Spleen (tissue), 11 donors: ENCODE results near the gene IGFBP6. TPM values are rescaled to one million over a fixed set of nuclear protein-coding genes. Genes with fewer than 3 reads are reported as not detected.

Experiments used
- DNase-seq: peaks from one replicate; pipeline ENCODE4 v3.0.0-alpha.2; 2020
- H3K27ac ChIP-seq, 8 donors: fragments of 200-600 bp; sonication (generic) in 7 of 8; 1 replicate in 4 of 8; 2 replicates in 4 of 8; pipeline versions ENCODE4 v1.5.0 to v1.8.0; 2016 to 2021; ENCODE audit warnings: inconsistent platforms in 4 of 8, mild to moderate bottlenecking in 4 of 8, moderate library complexity in 1 of 8
- H3K27me3 ChIP-seq, 7 donors: fragments of 200-600 bp; sonication (generic) in 6 of 7; replicated peaks in 1 of 7; 1 replicate in 4 of 7; 2 replicates in 3 of 7; pipeline versions ENCODE4 v1.5.0 to v1.8.0; 2016 to 2021; ENCODE audit warnings: inconsistent platforms in 3 of 7, mild to moderate bottlenecking in 1 of 7
- H3K36me3 ChIP-seq, 6 donors: fragments of 200-600 bp; sonication (generic) in 5 of 6; 1 replicate in 4 of 6; 2 replicates in 2 of 6; pipeline versions ENCODE4 v1.5.0 to v1.8.0; 2016 to 2021; ENCODE audit warnings: inconsistent platforms in 2 of 6
- H3K4me1 ChIP-seq, 6 donors: fragments of 200-600 bp; sonication (generic) in 5 of 6; 1 replicate in 3 of 6; 2 replicates in 3 of 6; pipeline versions ENCODE4 v1.5.0 to v1.8.0; 2016 to 2021; ENCODE audit warnings: inconsistent platforms in 3 of 6
- H3K4me3 ChIP-seq, 8 donors: fragments of 200-600 bp; sonication (generic) in 7 of 8; 1 replicate in 4 of 8; 2 replicates in 4 of 8; pipeline versions ENCODE4 v1.5.0 to v1.8.0; 2016 to 2021; ENCODE audit warnings: inconsistent platforms in 4 of 8, mild to moderate bottlenecking in 4 of 8, moderate library complexity in 2 of 8
- H3K9me3 ChIP-seq, 8 donors: fragments of 200-600 bp; sonication (generic) in 7 of 8; 1 replicate in 4 of 8; 2 replicates in 4 of 8; pipeline versions ENCODE4 v1.5.0 to v1.8.0; 2016 to 2021; ENCODE audit warnings: inconsistent platforms in 4 of 8
- POLR2A ChIP-seq, 3 donors: fragments of 450-650 bp; IDR thresholded peaks; one replicate each; pipeline ENCODE4 v1.5.1; 2017; ENCODE audit warnings: antibody characterized with exemption in 3 of 3, mild to moderate bottlenecking in 1 of 3
- POLR2AphosphoS5 ChIP-seq, 3 donors: sonication (generic); formaldehyde crosslinking; IDR thresholded peaks; one replicate each; pipeline ENCODE4 v1.5.1; 2017; ENCODE audit warnings: antibody characterized with exemption in 3 of 3
- WGBS, 5 donors: extraction: QIAGEN DNeasy Blood & Tissue Kit in 3 of 5; methylation state at CpG; one replicate each; pipeline versions ENCODE4 v1.1.5 to v1.1.7; 2013 to 2018; 5-methylcytosine and 5-hydroxymethylcytosine counted together
- intact Hi-C: fragments of 100-400 bp; cut with DNase I; formaldehyde crosslinking; loops from one replicate; pipeline ENCODE4 v1.15.0; 2023; ENCODE audit warnings: low total_unique reads
- polyA plus RNA-seq, 3 donors: library from polyadenylated mRNA; stranded (reverse); fragments of 200-250 nt; gene quantifications; one replicate each; pipeline ENCODE4 v1.2.1, GENCODE V29; 2013
- total RNA-seq, 7 donors: library from RNA; depleted of rRNA in 3 of 7; stranded (reverse); fragments of >200 nt in 3 of 7; fragmentation: NEBNext Ultra II Directional in 4 of 7; extraction: Animal tissue kit (Norgen Biotek cat#: 25700) in 4 of 7; gene quantifications; one replicate each; pipeline versions ENCODE4 v1.1.0 to v1.2.1, GENCODE V29; 2016 to 2021
- TF ChIP-seq, protein P1 (sequence below), 11 experiments: fragments of 200-600 bp in 7 of 11; fragments of 450-650 bp in 4 of 11; sonication (generic) in 4 of 11; IDR thresholded peaks in 8 of 11; conservative IDR thresholded peaks in 3 of 11; 1 replicate in 7 of 11; 2 replicates in 4 of 11; pipeline versions ENCODE4 v1.4.0 to v1.8.0; 2016 to 2021; ENCODE audit warnings: antibody characterized with exemption in 11 of 11, inconsistent platforms in 4 of 11, mild to moderate bottlenecking in 1 of 11
- donor health status: healthy with polysubstance abuse.
- donor health status: DM: no; HTN: no; CAD: no; lungs with moderate emphysema.
- donor health status: DM: no; HTN: no; CAD: no.
- donor health status: Bipolar disorder and iron deficiency.
- donor health status: healthy.
- donor health status: DM: no; HTN: no; CAD: no.
- donor health status: DM: yes; HTN: yes; CAD: no.

Gene IGFBP6
- total and polyA plus RNA-seq, 10 donors = 35.2 to 183 (median 80.0) TPM

DNA sequence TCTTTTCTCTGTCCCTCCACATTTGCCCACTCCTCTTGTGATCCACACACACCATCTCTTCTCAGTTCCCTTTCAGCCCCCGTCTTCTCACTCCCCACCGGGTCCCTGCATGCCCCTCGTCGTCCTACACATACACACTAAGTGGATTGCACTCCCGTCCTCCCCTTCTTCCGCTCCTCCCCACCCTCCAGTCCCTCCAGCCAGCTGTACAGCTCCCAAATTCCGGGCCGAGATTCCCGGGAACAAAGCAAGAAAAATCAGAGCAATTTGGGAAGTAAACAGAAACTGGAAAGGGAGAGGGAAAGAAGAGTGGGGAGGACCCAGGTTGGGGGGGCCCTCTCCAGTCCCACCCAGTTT lies 282 bp upstream of the IGFBP6 start:
- TF ChIP-seq POLR2AphosphoS5 (IDR thresholded peaks at IDR 0.05) (no peak), POLR2A (IDR thresholded peaks at IDR 0.05) (no peak)
- TF ChIP-seq, protein P1, sequence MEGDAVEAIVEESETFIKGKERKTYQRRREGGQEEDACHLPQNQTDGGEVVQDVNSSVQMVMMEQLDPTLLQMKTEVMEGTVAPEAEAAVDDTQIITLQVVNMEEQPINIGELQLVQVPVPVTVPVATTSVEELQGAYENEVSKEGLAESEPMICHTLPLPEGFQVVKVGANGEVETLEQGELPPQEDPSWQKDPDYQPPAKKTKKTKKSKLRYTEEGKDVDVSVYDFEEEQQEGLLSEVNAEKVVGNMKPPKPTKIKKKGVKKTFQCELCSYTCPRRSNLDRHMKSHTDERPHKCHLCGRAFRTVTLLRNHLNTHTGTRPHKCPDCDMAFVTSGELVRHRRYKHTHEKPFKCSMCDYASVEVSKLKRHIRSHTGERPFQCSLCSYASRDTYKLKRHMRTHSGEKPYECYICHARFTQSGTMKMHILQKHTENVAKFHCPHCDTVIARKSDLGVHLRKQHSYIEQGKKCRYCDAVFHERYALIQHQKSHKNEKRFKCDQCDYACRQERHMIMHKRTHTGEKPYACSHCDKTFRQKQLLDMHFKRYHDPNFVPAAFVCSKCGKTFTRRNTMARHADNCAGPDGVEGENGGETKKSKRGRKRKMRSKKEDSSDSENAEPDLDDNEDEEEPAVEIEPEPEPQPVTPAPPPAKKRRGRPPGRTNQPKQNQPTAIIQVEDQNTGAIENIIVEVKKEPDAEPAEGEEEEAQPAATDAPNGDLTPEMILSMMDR (IDR thresholded peaks at IDR 0.05 in 8 of 11, conservative IDR thresholded peaks at IDR 0.05 in 3 of 11) = no peak
- intact Hi-C loops = no loop called here
- Histone ChIP-seq H3K4me1 (peaks cover 8 to 80% (median 41%) of the 10 kb centered on the region in 6 donors), H3K27me3 (peaks cover 0 to 22% (median 0%) of the 10 kb centered on the region in 7 donors), H3K27ac (peak overlapping the region; percentile 50 to 88 (median 84)), H3K4me3 (peak overlapping the region; percentile 32 to 75 (median 52)), H3K36me3 (peaks cover 0 to 9% (median 0%) of the 10 kb centered on the region in 6 donors), H3K9me3 (no peaks in the 10 kb centered on the region)
- 3 to 13% (median 9%) methylated on average over 9 of the region's 9 CpGs for WGBS, 5 donors
- no peak for DNase-seq

DNA sequence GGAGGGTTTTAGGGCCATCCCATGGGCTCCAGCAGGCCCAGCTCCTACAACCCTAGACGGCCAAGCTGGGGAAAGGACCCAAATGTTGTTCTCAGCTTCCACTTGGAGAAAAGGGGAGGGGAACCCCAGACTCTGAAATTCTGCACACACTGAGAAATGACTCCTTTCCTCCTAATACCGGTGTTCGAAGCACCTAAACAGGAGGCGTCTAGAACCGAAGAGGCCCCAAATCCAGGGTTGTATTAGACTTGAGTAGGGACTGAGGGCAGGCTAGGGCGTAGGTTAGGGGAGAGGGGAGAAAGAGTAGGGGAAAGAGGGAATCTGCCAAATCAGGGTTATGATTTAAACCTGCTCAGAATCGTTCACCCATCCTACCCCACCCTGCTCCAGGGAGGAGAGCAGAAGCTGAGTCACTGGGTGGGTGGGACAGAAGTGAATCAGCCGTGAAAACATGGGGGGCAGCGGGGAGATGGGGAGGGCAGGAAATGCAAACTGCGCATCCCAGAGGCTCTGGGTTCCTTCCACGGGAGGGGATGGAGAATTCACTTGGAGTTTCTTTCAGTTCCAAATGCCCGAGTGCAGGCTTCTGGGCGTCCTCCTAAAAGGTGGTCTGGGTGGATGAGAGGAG lies 1.0 kb downstream of the IGFBP6 start:
- Histone ChIP-seq H3K27me3 (peaks cover 0 to 22% (median 0%) of the 10 kb centered on the region in 7 donors), H3K4me1 (peaks cover 16 to 91% (median 53%) of the 10 kb centered on the region in 6 donors), H3K36me3 (peaks cover 0 to 9% (median 0%) of the 10 kb centered on the region in 6 donors), H3K4me3 (peak overlapping the region; percentile 32 to 75 (median 52)), H3K9me3 (no peaks in the 10 kb centered on the region), H3K27ac (peak overlapping the region; percentile 50 to 88 (median 84))
- intact Hi-C loops = loop anchor here (2.0 kb wide), 1 partner anchor 30 kb away; no protein-coding TSS in a partner anchor
- DNase-seq = no peak
- 40 to 54% (median 48%) methylated on average over 13 of the region's 13 CpGs for WGBS, 5 donors
- TF ChIP-seq, protein P1 (IDR thresholded peaks at IDR 0.05 in 8 of 11, conservative IDR thresholded peaks at IDR 0.05 in 3 of 11) = no peak
- TF ChIP-seq POLR2AphosphoS5 (IDR thresholded peaks at IDR 0.05) (no peak), POLR2A (IDR thresholded peaks at IDR 0.05) (no peak)

DNA sequence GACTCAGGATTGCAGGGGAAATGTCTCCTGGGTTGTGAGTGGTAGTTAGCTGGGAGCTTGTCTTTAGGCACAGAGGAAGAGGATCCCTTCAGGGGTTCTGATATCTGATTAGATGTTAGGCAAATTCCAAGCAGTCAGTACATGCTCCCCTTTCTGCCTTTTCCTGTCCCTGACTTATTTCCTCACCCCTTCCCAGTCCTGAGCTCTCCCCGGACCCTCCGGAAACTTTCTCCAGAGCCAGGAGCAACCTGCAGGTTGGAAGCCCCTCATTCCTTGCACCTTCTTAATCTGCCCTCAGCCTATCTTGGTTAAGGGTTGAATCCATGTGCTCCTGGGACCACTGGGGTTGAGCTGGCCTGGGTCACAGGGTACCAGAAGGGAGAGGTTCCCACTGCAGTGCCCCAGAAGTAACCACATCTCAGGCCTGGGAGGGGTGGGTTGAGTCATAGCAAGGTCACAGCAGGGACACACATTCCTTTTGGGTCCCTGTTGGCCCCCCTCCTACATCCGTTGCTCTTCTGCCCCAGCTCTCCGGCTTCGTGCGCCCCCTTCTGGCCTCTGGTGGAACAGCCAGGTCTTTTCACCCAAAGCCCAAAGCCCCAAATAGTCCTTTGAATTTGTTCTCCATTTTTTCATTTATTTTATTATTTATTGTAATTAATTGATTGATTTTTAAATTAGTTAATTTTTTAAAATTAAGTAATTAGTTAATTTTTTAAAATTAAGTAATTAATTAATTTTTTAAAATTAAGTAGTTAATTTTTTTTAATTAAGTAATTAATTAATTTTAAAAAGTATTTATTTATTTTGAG lies 1.8 kb downstream of the IGFBP6 start:
- H3K27me3 ChIP-seq = peaks cover 0 to 22% (median 0%) of the 10 kb centered on the region in 7 donors
- no peaks in the 10 kb centered on the region for H3K9me3 ChIP-seq
- peak overlapping the region in 4 of 8 donors; percentile 54 to 75 (median 60) for H3K4me3 ChIP-seq
- peaks cover 0 to 9% (median 0%) of the 10 kb centered on the region in 6 donors for H3K36me3 ChIP-seq
- intact Hi-C loops = loop anchor here (2.0 kb wide), 1 partner anchor 30 kb away; no protein-coding TSS in a partner anchor
- TF ChIP-seq POLR2AphosphoS5 (IDR thresholded peaks at IDR 0.05) (peak; percentile 24 to 75 (median 73)), POLR2A (IDR thresholded peaks at IDR 0.05) (no peak)
- TF ChIP-seq, protein P1 (IDR thresholded peaks at IDR 0.05 in 8 of 11, conservative IDR thresholded peaks at IDR 0.05 in 3 of 11) = peak; percentile 92 to 98 (median 96)
- peak; percentile 96 for DNase-seq
- WGBS, 5 donors = 18 to 28% (median 21%) methylated on average over 6 of the region's 6 CpGs
- peaks cover 21 to 91% (median 60%) of the 10 kb centered on the region in 6 donors for H3K4me1 ChIP-seq
- peak overlapping the region; percentile 50 to 88 (median 84) for H3K27ac ChIP-seq
